Measurements from ENCODE around the gene PRKACB.

PRKACB gene

DNA sequence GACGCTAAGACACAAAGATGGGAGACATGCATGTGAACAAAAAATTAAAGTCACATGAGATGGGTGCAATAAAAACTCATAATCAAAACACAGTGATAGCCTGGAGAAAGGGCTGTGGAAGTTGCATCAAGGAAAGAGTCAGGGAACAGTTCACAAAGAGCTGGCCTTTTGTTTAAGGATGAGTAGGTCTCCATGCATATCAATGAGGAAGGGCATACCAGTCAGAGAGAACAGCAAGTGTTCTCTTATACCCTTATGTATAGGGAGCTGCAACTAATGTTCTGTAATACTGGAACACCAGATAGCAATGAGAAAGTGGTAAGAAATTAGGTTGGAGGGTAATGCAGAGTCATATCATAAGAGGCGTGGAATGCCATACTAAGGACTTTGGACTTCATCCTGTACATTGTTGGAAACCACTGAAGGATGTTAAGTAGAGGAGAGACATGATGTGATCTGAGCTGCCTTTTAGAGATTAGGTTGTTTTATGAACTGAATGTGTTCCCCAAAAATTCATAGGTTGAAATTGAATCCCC is 110.7 kb downstream of the PRKACB start:
- peak; percentile 8 for DNase-seq
- in situ Hi-C loops (cut with HindIII; ENCODE audit: low pct_ligation_motif_present, low pct_unique_long_range_greater_than_20kb, low sequenced_read_pairs) = no loop called here

DNA sequence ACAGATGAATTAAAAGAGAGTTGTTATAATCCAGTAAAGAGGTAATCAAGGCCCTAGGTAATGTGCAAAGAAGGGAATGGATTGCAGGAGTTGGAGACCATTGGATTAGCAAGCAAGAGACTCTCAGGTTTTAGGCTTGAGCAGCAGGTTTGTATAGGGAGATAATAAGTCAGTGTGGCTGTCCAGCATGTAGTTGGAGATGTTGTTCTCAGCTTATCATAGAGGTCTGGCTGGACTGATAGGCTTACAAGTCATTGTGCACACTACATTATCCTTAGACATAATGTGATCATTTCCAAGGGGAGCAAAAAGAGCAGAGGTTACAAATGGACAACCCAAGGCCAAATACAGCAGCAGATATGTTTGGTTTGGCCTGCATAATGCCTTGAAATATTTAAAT is 111.5 kb downstream of the PRKACB start:
- no peak for DNase-seq
- in situ Hi-C loops (cut with HindIII; ENCODE audit: low pct_ligation_motif_present, low pct_unique_long_range_greater_than_20kb, low sequenced_read_pairs) = no loop called here

DNA sequence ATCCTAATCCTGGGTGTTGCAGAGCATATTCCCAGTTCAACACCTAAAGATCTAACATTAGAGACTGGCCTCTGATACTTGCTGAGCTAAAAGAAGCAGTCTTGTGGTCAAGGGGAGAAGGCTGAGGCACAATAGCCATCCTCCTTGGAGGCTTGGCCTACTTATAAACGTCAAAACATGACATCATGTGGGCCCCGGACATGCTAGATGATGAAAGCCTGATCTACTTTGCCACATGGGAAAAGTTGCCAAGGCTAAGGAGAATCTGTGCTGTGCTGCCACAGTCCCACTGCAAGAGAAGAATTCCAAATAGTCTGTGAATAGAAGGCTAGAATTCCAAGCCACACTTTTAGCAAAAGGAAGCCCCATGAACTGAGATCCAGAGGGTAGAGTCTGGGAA is 113.5 kb downstream of the PRKACB start:
- no peak for DNase-seq
- in situ Hi-C loops (cut with HindIII; ENCODE audit: low pct_ligation_motif_present, low pct_unique_long_range_greater_than_20kb, low sequenced_read_pairs) = no loop called here

DNA sequence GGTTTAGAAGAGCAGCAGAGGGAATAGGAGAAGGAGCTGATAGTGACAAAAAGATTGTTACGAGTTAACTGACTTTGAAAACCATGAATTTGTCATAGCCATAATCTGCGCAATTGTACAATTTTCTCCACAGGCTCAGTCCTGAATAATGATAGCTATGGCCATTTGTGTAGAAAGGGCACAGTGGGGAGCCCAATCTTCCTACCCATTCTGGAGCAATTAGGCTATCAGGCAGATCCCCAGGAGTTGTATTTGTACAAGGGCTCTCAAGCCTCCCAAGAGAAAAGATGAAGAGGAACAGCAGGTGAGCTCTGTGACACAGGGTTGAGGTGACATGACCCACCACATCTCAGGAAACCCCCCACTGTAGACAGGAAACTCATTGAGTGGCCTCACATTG is 115.3 kb downstream of the PRKACB start:
- DNase-seq = no peak

DNA sequence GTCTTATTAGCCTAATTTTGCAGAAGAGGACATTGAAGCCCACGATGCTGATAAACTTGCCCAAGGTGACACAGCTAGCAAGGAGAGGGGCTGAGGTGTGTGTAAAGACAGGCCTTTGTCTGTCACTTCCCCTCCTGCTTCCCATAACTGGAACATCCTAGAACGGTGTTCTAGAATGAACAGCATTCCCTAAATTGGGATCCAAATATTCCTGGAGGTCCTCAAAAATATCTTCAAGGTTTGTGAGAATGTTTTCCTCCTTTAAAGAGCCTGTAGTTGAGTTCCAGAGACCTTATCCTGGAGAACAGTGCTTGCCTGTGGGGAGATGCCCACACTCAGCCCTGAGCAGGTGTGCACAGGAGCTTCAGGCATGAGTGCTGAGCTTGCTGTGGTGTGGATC is 115.9 kb downstream of the PRKACB start:
- in situ Hi-C loops (cut with HindIII; ENCODE audit: low pct_ligation_motif_present, low pct_unique_long_range_greater_than_20kb, low sequenced_read_pairs) = no loop called here
- no peak for DNase-seq

More for the DNA sequence above, 115.3 kb downstream of the PRKACB start:
- in situ Hi-C loops (cut with HindIII; ENCODE audit: low pct_ligation_motif_present, low pct_unique_long_range_greater_than_20kb, low sequenced_read_pairs) = no loop called here

DNA sequence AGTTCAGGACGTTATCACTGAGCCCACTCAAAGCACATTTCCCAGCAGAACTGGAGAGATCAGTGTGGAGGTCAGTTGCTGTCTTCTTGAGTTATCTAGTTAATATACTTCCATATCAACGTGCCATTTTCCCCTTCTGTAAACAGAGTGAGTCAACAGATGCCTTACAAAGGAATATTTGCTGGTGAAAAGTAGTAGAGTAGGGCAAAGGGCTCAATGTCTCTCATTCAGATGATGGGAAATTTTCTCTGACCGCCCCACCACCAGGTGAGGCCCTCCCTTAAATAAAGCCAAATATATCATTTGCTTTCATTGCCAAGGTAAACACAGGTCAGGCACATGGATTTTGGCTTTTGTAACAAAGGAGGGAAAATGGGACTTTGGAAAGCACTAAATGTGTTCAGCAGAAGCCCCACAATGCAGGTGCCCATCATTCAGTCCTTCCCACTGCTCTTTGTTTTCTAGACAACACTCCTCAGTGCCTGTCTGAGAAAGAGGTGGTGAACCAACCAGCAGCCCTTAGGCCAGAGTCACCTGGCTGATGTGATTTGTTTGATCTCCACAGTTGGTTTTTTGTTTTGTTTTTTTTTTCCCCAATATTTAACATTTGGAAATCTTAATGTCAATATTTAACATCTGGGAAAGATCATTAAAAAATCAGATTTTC is 116.9 kb downstream of the PRKACB start:
- no peak for DNase-seq
- in situ Hi-C loops (cut with HindIII; ENCODE audit: low pct_ligation_motif_present, low pct_unique_long_range_greater_than_20kb, low sequenced_read_pairs) = no loop called here

DNA sequence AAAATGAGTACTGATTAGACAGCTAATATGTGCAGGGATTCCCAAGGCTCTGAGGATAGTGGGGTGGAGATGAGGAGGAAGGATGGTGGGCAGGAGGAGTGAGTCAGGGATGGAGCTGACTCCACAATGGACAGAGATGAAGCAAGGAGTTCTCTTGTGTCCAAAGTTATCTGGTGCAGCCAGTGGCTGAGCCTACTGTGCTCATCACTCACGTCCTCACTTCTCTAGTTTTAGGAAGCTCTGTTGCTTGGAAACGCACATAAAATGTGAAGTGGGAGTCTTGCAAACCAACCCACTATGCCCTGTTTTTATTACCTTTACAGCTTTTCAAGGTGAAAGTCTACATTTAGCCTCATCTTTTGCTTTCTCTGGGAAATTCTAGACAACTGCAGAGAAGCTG is 120.9 kb downstream of the PRKACB start:
- DNase-seq = no peak
- in situ Hi-C loops (cut with HindIII; ENCODE audit: low pct_ligation_motif_present, low pct_unique_long_range_greater_than_20kb, low sequenced_read_pairs) = no loop called here

DNA sequence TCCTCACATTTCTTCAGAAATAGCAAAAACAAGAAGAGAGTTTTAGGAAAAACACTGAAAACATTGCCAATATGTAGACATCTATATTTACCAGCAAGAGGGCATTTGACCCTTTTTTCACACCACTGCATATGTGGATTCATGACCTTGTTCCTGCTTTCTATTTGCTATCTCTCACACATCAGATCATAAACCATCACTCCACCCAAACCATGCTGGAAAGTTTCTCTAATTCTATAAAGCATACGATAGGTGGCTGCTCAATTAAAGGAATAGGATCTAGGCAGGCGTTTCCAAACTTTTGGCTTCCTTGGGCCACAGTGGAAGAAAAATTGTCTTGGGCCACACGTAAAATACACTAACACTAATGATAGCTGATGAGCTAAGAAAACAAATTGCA is 121.8 kb downstream of the PRKACB start:
- in situ Hi-C loops (cut with HindIII; ENCODE audit: low pct_ligation_motif_present, low pct_unique_long_range_greater_than_20kb, low sequenced_read_pairs) = no loop called here
- DNase-seq = no peak

DNA sequence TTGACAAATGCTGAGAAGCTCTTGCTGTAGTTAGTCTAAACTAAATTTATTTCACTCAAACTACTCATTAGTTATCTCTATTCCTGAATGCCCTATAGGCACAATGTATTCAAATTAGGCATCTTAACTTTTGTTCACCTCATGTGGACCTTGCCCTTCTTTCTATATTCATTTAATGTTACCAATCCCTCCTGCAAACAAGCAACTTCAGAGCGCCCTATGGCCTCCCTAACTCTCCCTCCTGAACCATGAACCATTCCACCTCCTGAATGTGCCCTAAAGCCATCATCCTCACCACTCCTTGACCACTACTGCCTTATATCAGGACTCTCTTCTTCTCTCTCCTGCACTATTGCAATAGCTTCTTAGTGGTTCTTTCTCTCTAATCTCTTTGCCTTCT is 122.7 kb downstream of the PRKACB start:
- in situ Hi-C loops (cut with HindIII; ENCODE audit: low pct_ligation_motif_present, low pct_unique_long_range_greater_than_20kb, low sequenced_read_pairs) = no loop called here

DNA sequence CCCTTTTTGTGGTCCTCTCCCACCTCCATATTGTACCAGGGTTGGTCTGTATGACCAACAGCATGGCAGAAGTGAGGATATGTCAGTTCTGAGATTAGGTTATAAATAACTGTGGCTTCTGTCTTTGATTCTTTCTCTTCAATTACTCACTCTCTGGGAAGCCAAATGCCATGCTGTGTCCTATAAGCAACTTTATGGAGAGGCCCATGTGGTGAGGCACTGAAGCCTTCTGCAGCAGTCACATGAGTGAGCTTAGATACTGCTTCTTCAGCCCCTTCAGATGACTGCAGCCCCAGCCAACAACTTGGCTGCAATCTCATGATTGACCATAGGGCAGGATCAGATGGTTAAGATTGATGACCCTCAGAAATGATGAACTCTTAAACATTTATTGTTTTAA is 123.4 kb downstream of the PRKACB start:
- in situ Hi-C loops (cut with HindIII; ENCODE audit: low pct_ligation_motif_present, low pct_unique_long_range_greater_than_20kb, low sequenced_read_pairs) = no loop called here
- no peak for DNase-seq

More for the DNA sequence above, 122.7 kb downstream of the PRKACB start:
- no peak for DNase-seq

DNA sequence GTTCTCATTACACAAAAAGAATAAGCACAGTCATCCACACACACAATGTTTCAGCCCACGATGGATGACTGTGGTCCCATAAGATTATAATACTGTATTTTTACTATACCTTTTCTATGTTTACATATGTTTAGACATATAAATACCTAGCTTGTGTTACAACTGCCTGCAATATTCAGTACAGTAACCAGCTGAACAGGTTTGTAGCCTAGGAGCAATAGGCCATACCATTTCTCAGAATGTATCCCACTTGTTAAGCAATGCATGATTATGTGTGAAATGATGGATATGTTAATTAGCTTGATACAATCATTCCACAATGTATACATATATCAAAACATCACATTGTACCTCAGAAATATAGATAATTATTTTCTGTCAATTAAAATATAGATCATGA is 124.3 kb downstream of the PRKACB start:
- no peak for DNase-seq
- in situ Hi-C loops (cut with HindIII; ENCODE audit: low pct_ligation_motif_present, low pct_unique_long_range_greater_than_20kb, low sequenced_read_pairs) = no loop called here

DNA sequence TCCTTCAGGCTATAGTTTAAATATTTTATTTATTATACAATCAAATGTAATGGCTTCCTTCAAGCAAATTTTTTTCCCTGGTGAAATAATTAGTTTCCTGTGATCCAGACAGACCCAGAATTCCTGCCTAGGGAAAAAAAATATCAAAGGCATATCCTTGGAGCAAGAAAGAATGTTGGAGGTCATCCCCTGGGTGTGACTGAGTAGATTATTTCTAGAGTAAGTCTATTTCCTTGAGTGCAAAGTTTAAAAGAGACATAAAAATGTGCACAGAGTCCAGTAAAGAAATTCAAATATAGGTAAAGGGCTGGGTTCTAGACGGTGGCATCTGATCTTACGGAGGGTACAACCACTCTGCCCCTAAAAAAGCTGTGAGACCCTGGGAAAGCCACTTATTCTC is 125.2 kb downstream of the PRKACB start:
- in situ Hi-C loops (cut with HindIII; ENCODE audit: low pct_ligation_motif_present, low pct_unique_long_range_greater_than_20kb, low sequenced_read_pairs) = no loop called here

DNA sequence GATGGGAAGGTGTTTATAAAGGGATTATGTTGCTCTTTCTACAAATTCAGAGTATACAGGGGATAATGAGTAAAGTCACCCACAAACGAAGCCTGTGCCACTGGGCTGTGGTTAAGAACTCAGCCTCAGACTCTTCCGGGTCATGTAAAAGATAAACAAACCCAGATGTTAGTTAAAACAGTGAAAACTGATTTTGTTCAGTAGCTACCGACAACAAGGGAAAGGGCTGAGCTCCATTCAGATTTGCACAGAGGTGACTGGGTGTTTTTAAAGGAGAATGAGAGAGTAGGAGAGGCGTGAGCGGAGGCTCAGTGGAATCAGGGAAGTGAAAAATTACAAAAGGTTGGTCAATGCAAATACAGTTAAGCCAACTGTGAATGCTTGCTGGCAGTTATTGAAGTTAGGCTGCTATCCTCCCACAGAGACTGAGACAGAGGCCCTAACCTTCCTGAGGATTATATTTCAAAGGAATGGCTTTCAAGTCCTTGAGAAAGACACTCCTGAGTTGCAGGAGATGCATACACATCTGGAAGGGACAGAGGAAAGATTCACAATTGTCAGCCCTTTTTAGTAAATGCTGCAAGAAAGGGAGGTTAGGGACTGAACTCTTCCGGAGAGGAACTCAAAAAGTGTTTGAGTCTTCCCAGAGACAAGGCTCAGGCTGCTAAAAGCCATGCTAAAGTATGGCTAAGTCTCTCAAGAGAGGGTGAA is 127.5 kb downstream of the PRKACB start:
- no peak for DNase-seq
- in situ Hi-C loops (cut with HindIII; ENCODE audit: low pct_ligation_motif_present, low pct_unique_long_range_greater_than_20kb, low sequenced_read_pairs) = no loop called here

More for the DNA sequence above, 125.2 kb downstream of the PRKACB start:
- no peak for DNase-seq

DNA sequence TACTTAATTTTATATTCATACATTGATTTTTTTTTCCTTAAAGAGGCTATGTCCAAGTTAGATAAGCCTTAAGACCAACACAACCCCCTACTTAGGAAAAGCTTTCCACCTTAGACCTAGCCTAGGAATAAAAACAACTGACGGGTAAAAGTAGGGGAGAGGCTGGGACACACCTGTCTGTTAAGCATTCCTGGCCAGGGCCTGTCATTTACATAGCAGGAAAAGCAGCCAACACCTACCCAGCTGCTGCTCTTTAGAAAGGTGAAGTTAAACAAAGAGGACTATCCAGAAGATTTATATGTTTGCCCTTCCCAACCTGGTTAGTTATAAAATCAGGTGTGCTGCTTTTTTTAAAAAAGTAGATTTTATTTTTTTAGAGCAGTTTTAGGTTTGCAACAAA is 128.3 kb downstream of the PRKACB start:
- in situ Hi-C loops (cut with HindIII; ENCODE audit: low pct_ligation_motif_present, low pct_unique_long_range_greater_than_20kb, low sequenced_read_pairs) = no loop called here
- DNase-seq = no peak

DNA sequence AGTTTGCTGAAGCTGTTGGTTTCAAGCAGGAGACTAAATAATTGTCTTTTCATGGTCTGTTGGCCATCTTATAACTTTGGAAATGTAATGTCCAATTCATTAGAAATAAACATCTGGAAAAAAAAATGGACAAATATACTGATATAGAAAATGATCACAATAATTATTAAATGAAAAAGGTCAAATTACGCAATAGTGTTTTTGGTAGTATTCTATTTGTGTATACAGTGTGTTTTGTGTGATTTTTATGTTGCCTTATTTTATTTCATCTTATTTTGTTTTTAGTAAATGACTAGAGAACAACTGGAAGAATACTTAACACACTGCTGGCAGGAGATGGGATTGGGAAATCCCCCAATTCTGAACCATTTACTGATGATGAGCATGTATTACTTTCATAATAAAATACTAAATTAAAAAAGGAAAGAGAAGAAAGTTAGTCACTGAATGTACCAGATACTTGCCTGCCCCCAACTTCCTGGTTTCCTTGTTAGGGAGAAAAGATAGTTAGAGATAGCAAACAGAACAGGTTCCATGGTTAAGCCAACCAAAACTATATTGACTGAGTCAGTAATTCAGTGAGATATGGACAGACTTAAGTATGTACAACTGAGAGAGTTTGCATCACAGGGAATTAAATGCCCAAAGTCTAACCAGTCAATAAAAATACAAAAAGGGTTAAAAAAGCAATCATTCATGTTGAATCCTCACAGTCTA is 133.4 kb downstream of the PRKACB start:
- in situ Hi-C loops (cut with HindIII; ENCODE audit: low pct_ligation_motif_present, low pct_unique_long_range_greater_than_20kb, low sequenced_read_pairs) = no loop called here
- DNase-seq = no peak

DNA sequence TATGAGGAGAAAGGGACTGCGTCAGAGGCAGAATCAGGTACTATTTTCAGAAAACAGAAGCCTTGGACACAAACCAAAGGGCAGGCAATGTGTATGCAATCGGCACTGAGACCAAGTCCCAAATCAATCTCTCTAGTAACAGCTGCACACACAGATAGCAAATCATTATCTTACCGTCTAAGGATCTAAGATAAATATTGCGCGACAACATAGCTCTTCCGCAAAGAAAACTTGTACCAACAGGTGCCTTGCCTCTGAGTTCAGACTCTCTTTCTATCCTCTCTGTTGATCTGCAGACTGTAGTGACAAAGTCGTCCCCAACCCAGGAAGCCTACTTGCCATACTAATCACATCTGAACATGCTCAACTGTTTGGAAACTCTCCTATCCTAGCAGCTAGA is 134.8 kb downstream of the PRKACB start:
- in situ Hi-C loops (cut with HindIII; ENCODE audit: low pct_ligation_motif_present, low pct_unique_long_range_greater_than_20kb, low sequenced_read_pairs) = no loop called here
- no peak for DNase-seq

DNA sequence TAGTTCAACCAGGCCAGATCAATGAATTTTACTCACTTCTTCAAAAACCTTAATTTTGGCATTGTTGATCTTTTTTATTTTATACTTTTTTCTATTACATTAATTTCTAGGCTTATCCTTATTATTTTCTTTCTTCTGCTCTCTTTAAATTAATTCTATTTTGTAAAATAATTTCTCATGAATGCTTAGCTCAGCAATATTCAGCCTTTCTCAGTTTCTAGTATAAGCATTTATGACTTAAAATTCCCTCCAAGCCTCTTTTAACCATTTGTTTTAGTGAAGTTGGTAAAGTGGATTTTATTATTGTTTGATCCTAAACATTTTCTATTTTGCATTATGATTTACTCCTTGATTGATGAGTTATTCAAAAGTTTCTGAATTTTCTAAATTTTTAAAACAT is 136.8 kb downstream of the PRKACB start:
- in situ Hi-C loops (cut with HindIII; ENCODE audit: low pct_ligation_motif_present, low pct_unique_long_range_greater_than_20kb, low sequenced_read_pairs) = no loop called here

DNA sequence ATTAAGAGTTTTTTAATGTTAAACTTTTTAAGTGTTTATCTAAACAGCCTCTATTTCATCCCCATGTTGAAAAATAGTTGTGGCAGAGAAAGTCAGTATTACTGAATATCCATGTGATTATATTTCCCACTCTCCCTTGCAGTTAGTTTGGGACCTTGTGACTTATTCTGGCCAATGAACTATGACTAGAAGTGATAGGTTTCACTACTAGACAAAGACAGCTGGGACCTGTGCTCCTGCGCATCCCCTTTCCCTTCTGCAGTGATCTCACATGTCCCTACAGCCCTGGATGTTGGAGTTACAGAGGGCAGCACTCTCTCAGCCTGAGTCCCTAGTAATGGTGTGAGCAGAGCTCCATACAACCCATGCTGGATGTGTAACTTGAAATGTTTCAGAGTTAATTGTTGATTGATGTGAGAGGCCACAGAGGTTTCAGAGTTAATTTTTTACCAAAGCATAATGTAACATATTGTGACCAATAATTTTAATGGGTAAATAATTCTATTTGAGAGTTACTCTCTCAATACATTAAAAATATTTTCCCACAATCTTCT is 138.8 kb downstream of the PRKACB start:
- DNase-seq = no peak
- in situ Hi-C loops (cut with HindIII; ENCODE audit: low pct_ligation_motif_present, low pct_unique_long_range_greater_than_20kb, low sequenced_read_pairs) = no loop called here

More for the DNA sequence above, 136.8 kb downstream of the PRKACB start:
- no peak for DNase-seq

DNA sequence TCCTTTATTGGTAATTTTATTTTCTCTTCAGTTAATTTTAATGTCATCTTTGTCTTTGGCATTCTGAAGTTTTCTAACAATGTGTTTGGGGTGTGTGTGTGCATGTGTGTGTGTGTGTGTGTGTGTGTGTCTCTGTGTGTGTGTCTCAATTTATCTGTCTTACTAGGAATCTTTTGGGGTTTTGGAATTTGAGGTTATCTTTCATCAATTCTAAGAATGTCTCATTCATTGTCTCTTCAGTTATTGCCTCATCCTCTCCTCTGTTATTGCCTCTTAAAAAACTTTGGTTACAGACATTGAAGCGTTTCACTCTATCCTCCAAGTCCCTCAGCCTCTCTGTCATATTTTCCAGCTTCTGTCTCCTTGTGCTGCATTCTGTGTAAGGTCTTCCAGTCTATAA is 139.3 kb downstream of the PRKACB start:
- DNase-seq = no peak
- in situ Hi-C loops (cut with HindIII; ENCODE audit: low pct_ligation_motif_present, low pct_unique_long_range_greater_than_20kb, low sequenced_read_pairs) = no loop called here

All from ACHN (cell line).